Myocyte (in vitro differentiated cells): ENCODE measurements around the gene GTF2I. TPM values are rescaled to one million over a fixed set of nuclear protein-coding genes. Genes with fewer than 3 reads are reported as not detected.
"Not testable (repeated sequence)": the region's sequence is repeated elsewhere in the genome, so short reads cannot be mapped to it uniquely, and the experiment has no call there.

ENCODE experiments used
- DNase-seq: peaks from one replicate; pipeline ENCODE4 v3.0.0-alpha.2; 2012; ENCODE audit warnings: low read depth
- polyA plus RNA-seq: library from polyadenylated mRNA; unstranded; fragments of >200 nt; gene quantifications from one replicate; pipeline ENCODE4 v1.2.1, GENCODE V29; 2012; ENCODE audit warnings: missing spikeins
- total RNA-seq: library from RNA; depleted of rRNA; stranded (reverse); fragments of >200 nt; gene quantifications from 2 replicates; pipeline ENCODE4 v1.2.3, GENCODE V29; 2014

The GTF2I gene
- total RNA-seq, result 253 and 267 TPM in 2 replicates
- polyA plus RNA-seq, result 132 TPM

GRCh38 chr7:74657692-74658177 is at the start of gene GTF2I:
Gene GTF2I (plus strand): TSS chr7:74657718. CDS start chr7:74689129, 31,411 bp downstream.
- no peak for DNase-seq

GRCh38 chr7:74612015-74612829 is 45.3 kb upstream of the GTF2I start:
- no peak for DNase-seq

GRCh38 chr7:74615933-74616780 is 41.4 kb upstream of the GTF2I start:
- DNase-seq, result no peak

GRCh38 chr7:74617180-74617744 is 40.3 kb upstream of the GTF2I start:
- DNase-seq, result peak; percentile 40

- DNase-seq, result no peak
Measured at GRCh38 chr7:74619235-74619860, 38.2 kb upstream of the GTF2I start.

GRCh38 chr7:74622228-74622749 is 35.2 kb upstream of the GTF2I start:
- DNase-seq, result no peak

- DNase-seq, result no peak
Measured at GRCh38 chr7:74623135-74623534, 34.4 kb upstream of the GTF2I start.

GRCh38 chr7:74625446-74625845 is 32.1 kb upstream of the GTF2I start:
- peak; percentile 68 for DNase-seq

GRCh38 chr7:74627661-74628411 is 29.7 kb upstream of the GTF2I start:
- peak; percentile 96 for DNase-seq

- no peak for DNase-seq
Measured at GRCh38 chr7:74632505-74632904, 25.0 kb upstream of the GTF2I start.

GRCh38 chr7:74633451-74633921 is 24.0 kb upstream of the GTF2I start:
- no peak for DNase-seq

- DNase-seq, result no peak
Measured at GRCh38 chr7:74637745-74638144, 19.8 kb upstream of the GTF2I start.

GRCh38 chr7:74650055-74650454 is 7.5 kb upstream of the GTF2I start:
- DNase-seq, result peak; percentile 74

- DNase-seq, result not testable (repeated sequence)
Measured at GRCh38 chr7:74650493-74651132, 6.9 kb upstream of the GTF2I start.

GRCh38 chr7:74651133-74651504 is 6.4 kb upstream of the GTF2I start:
- DNase-seq, result not testable (repeated sequence)

GRCh38 chr7:74653686-74654181 is 3.8 kb upstream of the GTF2I start:
- no peak for DNase-seq

GRCh38 chr7:74654811-74655210 is 2.7 kb upstream of the GTF2I start:
- DNase-seq, result no peak

- DNase-seq, result no peak
Measured at GRCh38 chr7:74655324-74655723, 2.2 kb upstream of the GTF2I start.

- DNase-seq, result peak; percentile 31
Measured at GRCh38 chr7:74655768-74656440, 1.6 kb upstream of the GTF2I start.
